ENCODE data around the gene USP9X. TPM values are rescaled to one million over a fixed set of nuclear protein-coding genes. Genes with fewer than 3 reads are reported as not detected.

USP9X gene
- total RNA-seq, 2 experiments from 2014 or later: 38.0 to 58.5 TPM

GRCh38 chrX:41096339-41096955, 11.2 kb downstream of the USP9X start:
- ChIA-PET CTCF (ENCODE audit: unreplicated experiment) (interaction anchor here (0.6 kb wide), 1 partner anchor 12 kb away, joined by 4 read pairs; no protein-coding TSS in a partner anchor), POLR2A (no interaction called here)
- Histone ChIP-seq H3K27ac (ENCODE audit: low read depth, low read length, poor library complexity, severe bottlenecking) (no peak overlapping the region), H3K36me3 (ENCODE audit: insufficient read depth, low read length) (peaks cover 50% of the 10 kb centered on the region), H3K4me1 (ENCODE audit: insufficient read depth, low read length, poor library complexity, severe bottlenecking) (peaks cover 10% of the 10 kb centered on the region), H3K4me3 (ENCODE audit: low read depth, low read length, poor library complexity, severe bottlenecking) (no peak overlapping the region), H3K79me2 (ENCODE audit: insufficient read depth, low read depth, low read length) (peaks cover 100% of the 10 kb centered on the region), H3K9me2 (ENCODE audit: insufficient read depth, low read length) (no peaks in the 10 kb centered on the region), H3K9me3 (ENCODE audit: low read length) (no peaks in the 10 kb centered on the region), H3K4me2 (ENCODE audit: low read length) (no peak overlapping the region), H4K20me1 (ENCODE audit: insufficient read depth, low read length) (peaks cover 12% of the 10 kb centered on the region; the same call in 1 of the 2 replicates), H2AFZ (ENCODE audit: low read length) (no peak overlapping the region)
- BruUV-seq (replicated peaks): no TSS peak
- TF ChIP-seq CTCF (conservative IDR thresholded peaks at IDR 0.05; ENCODE audit: low read length): no peak
- no peak for TF ChIP-seq EZH2phosphoT487 (IDR thresholded peaks at IDR 0.05; ENCODE audit: borderline replicate concordance, low read depth, low read length)
- intact Hi-C loops (cut with micrococcal nuclease; ENCODE audit: unreplicated experiment): no loop called here
- no peak for DNase-seq (ENCODE audit: low spot score)

- no peaks in the 10 kb centered on the region for H3K9me3 ChIP-seq (ENCODE audit: low read length)
- ChIA-PET CTCF (ENCODE audit: unreplicated experiment) (no interaction called here), POLR2A (no interaction called here)
- H3K4me3 ChIP-seq (ENCODE audit: low read depth, low read length, poor library complexity, severe bottlenecking): no peak overlapping the region
- peaks cover 100% of the 10 kb centered on the region for H3K79me2 ChIP-seq (ENCODE audit: insufficient read depth, low read depth, low read length)
- peaks cover 10% of the 10 kb centered on the region for H3K4me1 ChIP-seq (ENCODE audit: insufficient read depth, low read length, poor library complexity, severe bottlenecking)
- H4K20me1 ChIP-seq (ENCODE audit: insufficient read depth, low read length): 0 out of 2 replicates have a peak, but pooled peaks cover 6% of the 10 kb centered on the region
- no peak for DNase-seq (ENCODE audit: low spot score)
- H3K4me2 ChIP-seq (ENCODE audit: low read length): no peak overlapping the region
- peaks cover 45% of the 10 kb centered on the region for H3K36me3 ChIP-seq (ENCODE audit: insufficient read depth, low read length)
- no TSS peak for BruUV-seq (replicated peaks)
- no peak overlapping the region for H2AFZ ChIP-seq (ENCODE audit: low read length)
- intact Hi-C loops (cut with micrococcal nuclease; ENCODE audit: unreplicated experiment): no loop called here
- H3K9me2 ChIP-seq (ENCODE audit: insufficient read depth, low read length): no peaks in the 10 kb centered on the region
- H3K27ac ChIP-seq (ENCODE audit: low read depth, low read length, poor library complexity, severe bottlenecking): no peak overlapping the region
- TF ChIP-seq CTCF (conservative IDR thresholded peaks at IDR 0.05; ENCODE audit: low read length) (no peak), EZH2phosphoT487 (IDR thresholded peaks at IDR 0.05; ENCODE audit: borderline replicate concordance, low read depth, low read length) (no peak)
Measured at GRCh38 chrX:41097326-41097725, 12.1 kb downstream of the USP9X start.

DNA sequence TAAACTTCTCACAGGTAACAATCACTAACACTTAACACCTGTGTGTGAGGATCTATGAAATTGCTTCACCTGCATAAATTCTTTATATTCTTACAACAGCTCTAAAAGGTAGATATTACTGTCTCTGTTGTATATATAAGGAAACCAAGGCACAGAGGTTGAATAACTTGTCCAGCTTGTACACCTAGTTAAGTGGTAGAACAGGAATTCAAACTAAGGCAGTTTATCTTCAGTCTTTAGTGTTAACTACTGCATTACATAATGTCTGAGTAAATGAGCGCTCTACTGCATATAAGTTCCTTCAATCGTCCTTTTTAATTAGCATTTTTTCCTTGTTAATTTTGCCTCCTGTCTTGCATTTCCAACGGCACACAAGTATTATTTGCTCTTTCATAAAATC, 15.0 kb downstream of the USP9X start:
- H3K4me1 ChIP-seq (ENCODE audit: insufficient read depth, low read length, poor library complexity, severe bottlenecking): peaks cover 9% of the 10 kb centered on the region
- H3K9me3 ChIP-seq (ENCODE audit: low read length): no peaks in the 10 kb centered on the region
- no peak overlapping the region for H3K4me3 ChIP-seq (ENCODE audit: low read depth, low read length, poor library complexity, severe bottlenecking)
- DNase-seq (ENCODE audit: low spot score): no peak
- peaks cover 33% of the 10 kb centered on the region for H3K36me3 ChIP-seq (ENCODE audit: insufficient read depth, low read length)
- ChIA-PET POLR2A (interaction anchor here (0.6 kb wide), 1 partner anchor 1242 kb away, joined by 3 read pairs; no protein-coding TSS in a partner anchor), CTCF (ENCODE audit: unreplicated experiment) (no interaction called here)
- no peak overlapping the region for H3K4me2 ChIP-seq (ENCODE audit: low read length)
- H3K9me2 ChIP-seq (ENCODE audit: insufficient read depth, low read length): no peaks in the 10 kb centered on the region
- no peak overlapping the region for H2AFZ ChIP-seq (ENCODE audit: low read length)
- TF ChIP-seq EZH2phosphoT487 (IDR thresholded peaks at IDR 0.05; ENCODE audit: borderline replicate concordance, low read depth, low read length) (no peak), CTCF (conservative IDR thresholded peaks at IDR 0.05; ENCODE audit: low read length) (no peak)
- peaks cover 100% of the 10 kb centered on the region for H3K79me2 ChIP-seq (ENCODE audit: insufficient read depth, low read depth, low read length)
- intact Hi-C loops (cut with micrococcal nuclease; ENCODE audit: unreplicated experiment): no loop called here
- H4K20me1 ChIP-seq (ENCODE audit: insufficient read depth, low read length): 0 out of 2 replicates have a peak, but pooled peaks cover 3% of the 10 kb centered on the region
- BruUV-seq (replicated peaks): no TSS peak
- H3K27ac ChIP-seq (ENCODE audit: low read depth, low read length, poor library complexity, severe bottlenecking): no peak overlapping the region
